ENCODE measurements around the gene NOTCH2.
"Not testable (repeated sequence)": the region's sequence is repeated elsewhere in the genome, so short reads cannot be mapped to it uniquely, and the experiment has no call there.

The NOTCH2 gene

DNA sequence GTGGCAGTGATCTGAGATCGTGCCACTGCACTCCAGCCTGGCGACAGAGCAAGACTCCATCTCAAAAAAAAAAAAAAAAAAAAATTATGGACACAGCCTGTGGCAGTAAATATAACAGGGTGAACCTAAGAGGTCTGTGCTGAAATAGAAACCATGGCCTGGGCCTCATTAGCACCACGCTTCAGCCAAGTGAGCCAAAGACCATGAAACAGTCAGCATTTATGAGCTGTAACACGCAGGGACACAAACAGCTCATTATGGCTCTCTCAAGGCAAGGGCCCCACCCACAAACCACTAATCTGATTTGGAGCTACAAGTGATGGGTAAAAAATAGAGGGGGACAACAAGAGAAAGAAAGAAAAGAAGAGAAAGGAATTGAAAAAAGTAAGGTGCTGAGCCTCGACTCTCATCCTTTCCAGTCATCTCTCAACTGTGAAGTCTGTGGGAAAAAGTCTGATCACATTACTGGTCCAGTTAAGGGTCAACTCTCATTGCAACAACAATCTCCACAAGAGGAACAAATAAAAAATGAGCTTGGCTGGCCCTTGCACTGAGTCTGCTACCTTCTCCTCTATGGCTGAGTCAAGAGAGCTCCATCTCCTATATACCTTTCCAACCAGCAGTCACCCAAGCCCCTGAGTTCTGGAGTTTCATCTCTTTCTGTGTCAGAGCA is 93.7 kb downstream of the NOTCH2 start:
- H3K9me3 ChIP-seq (ENCODE audit: control insufficient read depth, insufficient read depth, low read depth, low read length); POLR2A ChIA-PET; H3K27ac ChIP-seq (ENCODE audit: extremely low read depth, low read depth, low read length); H3K4me3 ChIP-seq (ENCODE audit: low read depth, low read length); H3K4me1 ChIP-seq (ENCODE audit: control insufficient read depth, insufficient read depth, low read length): not testable (repeated sequence)
- H3K36me3 ChIP-seq (ENCODE audit: control insufficient read depth in 2 of 2, insufficient read depth in 1 of 2, low read length in 2 of 2), result peaks cover 0 to 10% of the 10 kb centered on the region in 2 experiments; a peak in 1 of 3 replicates
- CTCF ChIA-PET, result interaction anchor here (0.7 kb wide), 1 partner anchor 309 kb away, joined by 7 read pairs; no protein-coding TSS in a partner anchor
- peak; percentile 32; the same call in 1 of the 2 replicates for TF ChIP-seq ZNF843 (tag by site-specific recombination; IDR thresholded peaks at IDR 0.05)
- TF ChIP-seq, protein P1, sequence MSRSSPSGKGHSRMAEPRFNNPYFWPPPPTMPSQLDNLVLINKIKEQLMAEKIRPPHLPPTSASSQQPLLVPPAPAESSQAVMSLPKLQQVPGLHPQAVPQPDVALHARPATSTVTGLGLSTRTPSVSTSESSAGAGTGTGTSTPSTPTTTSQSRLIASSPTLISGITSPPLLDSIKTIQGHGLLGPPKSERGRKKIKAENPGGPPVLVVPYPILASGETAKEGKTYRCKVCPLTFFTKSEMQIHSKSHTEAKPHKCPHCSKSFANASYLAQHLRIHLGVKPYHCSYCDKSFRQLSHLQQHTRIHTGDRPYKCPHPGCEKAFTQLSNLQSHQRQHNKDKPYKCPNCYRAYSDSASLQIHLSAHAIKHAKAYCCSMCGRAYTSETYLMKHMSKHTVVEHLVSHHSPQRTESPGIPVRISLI (tag by site-specific recombination; IDR thresholded peaks at IDR 0.05), result 0 out of 2 replicates have a peak, but pooled peaks have one; percentile 13
- peak; percentile 53 for TF ChIP-seq SCRT1 (tag by site-specific recombination; IDR thresholded peaks at IDR 0.05; ENCODE audit: borderline replicate concordance)
- TF ChIP-seq ZBTB17 (tag by site-specific recombination; IDR thresholded peaks at IDR 0.05), result peak; percentile 31; the same call in 1 of the 2 replicates
- TF ChIP-seq, protein P2, sequence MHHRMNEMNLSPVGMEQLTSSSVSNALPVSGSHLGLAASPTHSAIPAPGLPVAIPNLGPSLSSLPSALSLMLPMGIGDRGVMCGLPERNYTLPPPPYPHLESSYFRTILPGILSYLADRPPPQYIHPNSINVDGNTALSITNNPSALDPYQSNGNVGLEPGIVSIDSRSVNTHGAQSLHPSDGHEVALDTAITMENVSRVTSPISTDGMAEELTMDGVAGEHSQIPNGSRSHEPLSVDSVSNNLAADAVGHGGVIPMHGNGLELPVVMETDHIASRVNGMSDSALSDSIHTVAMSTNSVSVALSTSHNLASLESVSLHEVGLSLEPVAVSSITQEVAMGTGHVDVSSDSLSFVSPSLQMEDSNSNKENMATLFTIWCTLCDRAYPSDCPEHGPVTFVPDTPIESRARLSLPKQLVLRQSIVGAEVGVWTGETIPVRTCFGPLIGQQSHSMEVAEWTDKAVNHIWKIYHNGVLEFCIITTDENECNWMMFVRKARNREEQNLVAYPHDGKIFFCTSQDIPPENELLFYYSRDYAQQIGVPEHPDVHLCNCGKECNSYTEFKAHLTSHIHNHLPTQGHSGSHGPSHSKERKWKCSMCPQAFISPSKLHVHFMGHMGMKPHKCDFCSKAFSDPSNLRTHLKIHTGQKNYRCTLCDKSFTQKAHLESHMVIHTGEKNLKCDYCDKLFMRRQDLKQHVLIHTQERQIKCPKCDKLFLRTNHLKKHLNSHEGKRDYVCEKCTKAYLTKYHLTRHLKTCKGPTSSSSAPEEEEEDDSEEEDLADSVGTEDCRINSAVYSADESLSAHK (tag by site-specific recombination; IDR thresholded peaks at IDR 0.05), result peak; percentile 81; the same call in 1 of the 2 replicates
- TF ChIP-seq FEZF1 (tag by site-specific recombination; IDR thresholded peaks at IDR 0.05), result peak; percentile 39; the same call in 1 of the 2 replicates
- peak; percentile 66 for TF ChIP-seq SP7 (tag by site-specific recombination; IDR thresholded peaks at IDR 0.05)
- peak; percentile 52 for TF ChIP-seq SCRT2 (tag by site-specific recombination; IDR thresholded peaks at IDR 0.05)
- peak; percentile 43 for TF ChIP-seq PRDM1 (tag by site-specific recombination; IDR thresholded peaks at IDR 0.05)

DNA sequence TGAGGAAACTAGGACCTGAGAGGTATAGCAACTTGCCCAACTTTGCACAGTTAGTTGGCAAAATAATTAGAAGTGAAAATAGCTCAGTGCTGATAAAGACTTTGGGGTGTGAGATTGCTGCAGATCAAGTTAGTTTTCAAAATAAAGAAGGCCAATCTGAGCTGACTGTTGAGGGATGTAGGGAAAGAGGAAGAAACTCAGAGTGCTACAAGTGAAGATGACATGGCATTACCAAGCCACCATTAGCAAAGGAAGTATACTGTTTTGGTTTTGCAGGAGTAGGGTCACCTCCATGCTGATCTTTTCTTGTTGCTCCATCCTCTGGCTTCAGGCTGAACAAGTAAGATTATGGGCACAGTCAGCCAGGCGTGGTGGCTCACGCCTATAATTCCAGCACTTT is 94.5 kb downstream of the NOTCH2 start:
- H3K27ac ChIP-seq (ENCODE audit: extremely low read depth, low read depth, low read length), result no peak overlapping the region
- H3K9me3 ChIP-seq (ENCODE audit: control insufficient read depth, insufficient read depth, low read depth, low read length), result no peaks in the 10 kb centered on the region
- no peaks in the 10 kb centered on the region for H3K4me1 ChIP-seq (ENCODE audit: control insufficient read depth, insufficient read depth, low read length)
- H3K4me3 ChIP-seq (ENCODE audit: low read depth, low read length), result no peak overlapping the region
- ChIA-PET CTCF (interaction anchor here (0.7 kb wide), 1 partner anchor 308 kb away, joined by 7 read pairs; no protein-coding TSS in a partner anchor), POLR2A (no interaction called here)
- peaks cover 0 to 14% of the 10 kb centered on the region in 2 experiments; a peak in 1 of 3 replicates for H3K36me3 ChIP-seq (ENCODE audit: control insufficient read depth in 2 of 2, insufficient read depth in 1 of 2, low read length in 2 of 2)
- TF ChIP-seq GFI1B (tag by site-specific recombination; IDR thresholded peaks at IDR 0.05), result no peak
- TF ChIP-seq EGR2 (tag by site-specific recombination; IDR thresholded peaks at IDR 0.05; ENCODE audit: low read depth), result no peak
- no peak for TF ChIP-seq ZNF366 (tag by site-specific recombination; conservative IDR thresholded peaks at IDR 0.05)
- TF ChIP-seq ZBTB1 (tag by site-specific recombination; IDR thresholded peaks at IDR 0.05), result no peak
- no peak for TF ChIP-seq ZNF202 (tag by site-specific recombination; IDR thresholded peaks at IDR 0.05; ENCODE audit: borderline replicate concordance)
- TF ChIP-seq, protein P3, sequence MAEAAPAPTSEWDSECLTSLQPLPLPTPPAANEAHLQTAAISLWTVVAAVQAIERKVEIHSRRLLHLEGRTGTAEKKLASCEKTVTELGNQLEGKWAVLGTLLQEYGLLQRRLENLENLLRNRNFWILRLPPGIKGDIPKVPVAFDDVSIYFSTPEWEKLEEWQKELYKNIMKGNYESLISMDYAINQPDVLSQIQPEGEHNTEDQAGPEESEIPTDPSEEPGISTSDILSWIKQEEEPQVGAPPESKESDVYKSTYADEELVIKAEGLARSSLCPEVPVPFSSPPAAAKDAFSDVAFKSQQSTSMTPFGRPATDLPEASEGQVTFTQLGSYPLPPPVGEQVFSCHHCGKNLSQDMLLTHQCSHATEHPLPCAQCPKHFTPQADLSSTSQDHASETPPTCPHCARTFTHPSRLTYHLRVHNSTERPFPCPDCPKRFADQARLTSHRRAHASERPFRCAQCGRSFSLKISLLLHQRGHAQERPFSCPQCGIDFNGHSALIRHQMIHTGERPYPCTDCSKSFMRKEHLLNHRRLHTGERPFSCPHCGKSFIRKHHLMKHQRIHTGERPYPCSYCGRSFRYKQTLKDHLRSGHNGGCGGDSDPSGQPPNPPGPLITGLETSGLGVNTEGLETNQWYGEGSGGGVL (tag by site-specific recombination; IDR thresholded peaks at IDR 0.05), result no peak
- no peak for TF ChIP-seq ZNF37A (tag by site-specific recombination; IDR thresholded peaks at IDR 0.05)
- TF ChIP-seq, protein P4, sequence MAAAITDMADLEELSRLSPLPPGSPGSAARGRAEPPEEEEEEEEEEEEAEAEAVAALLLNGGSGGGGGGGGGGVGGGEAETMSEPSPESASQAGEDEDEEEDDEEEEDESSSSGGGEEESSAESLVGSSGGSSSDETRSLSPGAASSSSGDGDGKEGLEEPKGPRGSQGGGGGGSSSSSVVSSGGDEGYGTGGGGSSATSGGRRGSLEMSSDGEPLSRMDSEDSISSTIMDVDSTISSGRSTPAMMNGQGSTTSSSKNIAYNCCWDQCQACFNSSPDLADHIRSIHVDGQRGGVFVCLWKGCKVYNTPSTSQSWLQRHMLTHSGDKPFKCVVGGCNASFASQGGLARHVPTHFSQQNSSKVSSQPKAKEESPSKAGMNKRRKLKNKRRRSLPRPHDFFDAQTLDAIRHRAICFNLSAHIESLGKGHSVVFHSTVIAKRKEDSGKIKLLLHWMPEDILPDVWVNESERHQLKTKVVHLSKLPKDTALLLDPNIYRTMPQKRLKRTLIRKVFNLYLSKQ (tag by site-specific recombination; IDR thresholded peaks at IDR 0.05; ENCODE audit: borderline replicate concordance), result no peak
- no peak for TF ChIP-seq ZNF837 (tag by site-specific recombination; IDR thresholded peaks at IDR 0.05)
- TF ChIP-seq KLF16 (tag by site-specific recombination; IDR thresholded peaks at IDR 0.05), result no peak
- TF ChIP-seq, protein P5, sequence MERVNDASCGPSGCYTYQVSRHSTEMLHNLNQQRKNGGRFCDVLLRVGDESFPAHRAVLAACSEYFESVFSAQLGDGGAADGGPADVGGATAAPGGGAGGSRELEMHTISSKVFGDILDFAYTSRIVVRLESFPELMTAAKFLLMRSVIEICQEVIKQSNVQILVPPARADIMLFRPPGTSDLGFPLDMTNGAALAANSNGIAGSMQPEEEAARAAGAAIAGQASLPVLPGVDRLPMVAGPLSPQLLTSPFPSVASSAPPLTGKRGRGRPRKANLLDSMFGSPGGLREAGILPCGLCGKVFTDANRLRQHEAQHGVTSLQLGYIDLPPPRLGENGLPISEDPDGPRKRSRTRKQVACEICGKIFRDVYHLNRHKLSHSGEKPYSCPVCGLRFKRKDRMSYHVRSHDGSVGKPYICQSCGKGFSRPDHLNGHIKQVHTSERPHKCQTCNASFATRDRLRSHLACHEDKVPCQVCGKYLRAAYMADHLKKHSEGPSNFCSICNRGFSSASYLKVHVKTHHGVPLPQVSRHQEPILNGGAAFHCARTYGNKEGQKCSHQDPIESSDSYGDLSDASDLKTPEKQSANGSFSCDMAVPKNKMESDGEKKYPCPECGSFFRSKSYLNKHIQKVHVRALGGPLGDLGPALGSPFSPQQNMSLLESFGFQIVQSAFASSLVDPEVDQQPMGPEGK (tag by site-specific recombination; IDR thresholded peaks at IDR 0.05), result no peak
- TF ChIP-seq MYNN (tag by site-specific recombination; IDR thresholded peaks at IDR 0.05; ENCODE audit: borderline replicate concordance), result no peak
- TF ChIP-seq SETDB1 (IDR thresholded peaks at IDR 0.05; ENCODE audit: insufficient read length, low read length), result no peak
- no peak for TF ChIP-seq ZNF843 (tag by site-specific recombination; IDR thresholded peaks at IDR 0.05)
